NOMO-1 (cell line): ENCODE results near the gene MYOG.
A peak's percentile ranks its signal among the peaks of the same experiment; 100 is the strongest.

Experiments
- DNase-seq, 2 experiments: peaks; one replicate each; lab custom pipeline; 2025; ENCODE audit not compliant: unreplicated experiment in 2 of 2; lab: John Stamatoyannopoulos, UW

The MYOG gene

DNA sequence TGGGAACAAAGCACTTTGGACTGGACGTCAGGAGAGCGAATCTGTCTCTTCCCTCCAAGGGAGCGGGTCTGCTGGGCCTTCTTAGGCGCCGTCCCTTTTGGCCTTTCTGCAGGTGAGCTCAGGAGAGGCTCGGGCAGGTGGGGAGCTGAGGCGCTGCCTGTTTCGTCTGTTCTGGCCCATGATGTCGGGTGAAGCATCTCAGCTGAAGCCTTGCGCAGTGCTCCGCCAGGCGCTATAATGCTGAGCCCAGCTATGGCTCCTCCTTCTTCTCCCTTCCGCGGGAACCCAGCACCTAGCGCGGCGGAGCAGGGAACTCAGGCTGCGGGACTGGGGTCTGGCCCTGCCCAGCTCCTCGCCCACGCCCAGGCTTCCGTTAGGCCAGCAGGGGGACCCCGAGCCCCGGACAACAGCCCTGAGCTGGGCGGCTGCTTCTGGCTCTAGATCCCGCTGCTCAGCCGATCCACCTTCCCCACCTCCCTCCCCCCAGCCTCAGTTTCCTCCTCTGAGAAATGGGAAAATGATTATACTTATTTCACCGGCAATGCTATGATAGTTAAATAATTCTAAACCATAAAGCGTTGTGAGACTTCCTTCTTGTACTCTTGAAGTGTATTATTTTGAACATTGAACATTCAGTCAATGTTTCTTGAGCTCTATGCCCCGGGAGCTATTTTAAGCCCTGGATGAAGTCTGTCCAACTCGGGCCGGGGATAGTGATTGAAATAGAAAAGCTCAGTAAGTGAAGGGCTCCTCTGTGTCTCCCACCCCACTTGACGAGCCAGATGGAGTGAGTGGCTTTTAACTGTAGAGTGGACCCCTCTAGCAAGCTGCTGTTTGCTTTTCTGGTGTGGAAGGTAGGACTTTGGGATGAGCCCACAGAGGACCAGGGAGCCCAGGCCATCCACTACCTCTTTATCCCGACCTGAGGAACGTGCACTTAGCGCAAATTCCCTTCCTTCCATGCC lies 32.1 kb upstream of the MYOG start:
- DNase-seq, result peak; percentile 27 to 68

DNA sequence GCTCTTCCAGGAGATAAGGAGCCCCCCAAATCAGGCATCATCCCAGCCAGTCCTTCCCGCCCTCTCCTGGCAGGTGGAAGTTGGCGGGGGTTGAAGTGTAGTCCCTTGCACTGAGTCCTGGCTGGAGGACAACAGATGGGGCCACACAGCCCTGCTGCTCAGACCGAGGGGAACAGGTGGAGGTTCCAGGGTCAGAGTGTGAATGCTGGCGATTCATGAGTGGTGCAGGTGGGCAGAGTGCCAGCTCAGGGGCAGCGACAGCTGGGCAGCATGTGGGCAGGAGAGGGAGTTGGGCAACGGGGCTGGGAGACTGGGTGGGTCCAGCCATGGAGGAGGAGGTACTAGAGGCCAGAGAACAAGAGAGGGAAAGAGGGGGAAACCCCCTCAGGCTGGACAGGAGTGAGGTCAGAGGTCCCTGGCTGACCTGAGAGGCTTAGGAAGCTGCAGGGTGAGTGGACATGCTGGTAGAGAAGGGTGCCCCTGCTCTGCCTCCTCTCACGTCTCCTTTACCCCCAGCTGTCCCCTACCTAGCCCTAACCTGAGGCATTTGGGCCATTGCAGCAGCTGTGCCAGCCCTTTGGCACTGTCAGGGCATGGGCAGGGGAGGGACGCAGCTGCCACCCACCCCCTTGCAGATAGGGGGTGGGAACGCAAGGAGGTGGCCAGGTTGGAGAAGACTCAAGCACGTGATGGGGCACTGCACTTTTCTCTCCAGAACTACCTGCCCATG lies 30.4 kb upstream of the MYOG start:
- DNase-seq, result no peak

DNA sequence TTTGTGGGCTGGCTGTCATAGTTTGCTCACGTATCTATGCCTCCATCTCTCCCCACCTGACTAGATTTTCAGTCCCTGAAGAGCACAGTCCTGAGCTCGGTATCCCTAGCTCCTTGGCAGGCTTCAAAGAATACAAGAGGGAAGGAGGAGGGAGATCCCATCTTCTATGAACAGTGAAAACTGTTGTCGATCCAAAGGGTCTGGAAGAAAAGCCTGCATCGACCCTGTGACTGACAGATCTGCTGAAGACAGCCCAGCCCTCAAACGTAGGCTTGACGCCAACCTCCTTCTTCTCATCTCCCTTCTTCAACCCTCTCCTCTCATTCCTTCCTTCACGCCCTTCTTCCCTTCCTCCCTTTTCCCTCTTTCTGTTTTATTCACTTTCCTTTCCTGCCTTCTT lies 28.4 kb upstream of the MYOG start:
- no peak for DNase-seq

DNA sequence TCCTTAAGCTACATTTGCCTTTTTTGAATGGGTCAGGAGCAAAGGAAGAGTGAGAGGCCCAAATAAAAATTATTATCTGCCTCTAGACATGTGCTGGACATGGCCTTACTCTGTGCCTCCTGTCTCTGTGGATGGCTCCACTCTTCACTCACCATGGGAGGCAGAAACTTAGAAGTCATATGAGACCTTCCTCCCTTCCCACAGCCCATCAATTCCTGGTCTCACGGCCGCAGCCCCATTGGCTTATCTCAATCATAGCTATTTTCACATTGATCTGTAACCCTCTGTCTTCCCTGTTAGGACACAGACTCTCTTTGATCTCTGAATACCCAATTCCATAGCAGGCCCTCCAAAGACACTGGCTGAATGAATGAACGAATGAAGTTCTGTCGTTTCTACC lies 27.5 kb upstream of the MYOG start:
- no peak for DNase-seq

DNA sequence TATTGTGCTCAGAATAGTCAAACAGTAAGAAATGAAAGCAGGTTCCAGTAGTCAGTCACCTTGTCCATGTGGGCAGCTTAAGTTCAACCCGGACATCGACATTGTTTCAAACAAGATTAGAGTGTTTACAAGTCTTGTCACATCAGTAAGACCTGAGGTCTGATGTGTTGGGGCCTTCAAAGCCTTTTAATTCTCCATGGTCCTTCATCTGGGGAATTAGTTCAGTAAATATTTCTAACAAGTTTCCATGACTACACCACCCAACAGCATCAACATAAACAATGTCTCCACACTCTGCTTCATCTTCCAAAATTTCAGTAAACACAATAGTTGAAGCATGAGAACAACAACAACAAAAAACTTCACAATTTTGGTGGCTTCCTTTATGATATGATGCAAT lies 26.7 kb upstream of the MYOG start:
- no peak for DNase-seq

DNA sequence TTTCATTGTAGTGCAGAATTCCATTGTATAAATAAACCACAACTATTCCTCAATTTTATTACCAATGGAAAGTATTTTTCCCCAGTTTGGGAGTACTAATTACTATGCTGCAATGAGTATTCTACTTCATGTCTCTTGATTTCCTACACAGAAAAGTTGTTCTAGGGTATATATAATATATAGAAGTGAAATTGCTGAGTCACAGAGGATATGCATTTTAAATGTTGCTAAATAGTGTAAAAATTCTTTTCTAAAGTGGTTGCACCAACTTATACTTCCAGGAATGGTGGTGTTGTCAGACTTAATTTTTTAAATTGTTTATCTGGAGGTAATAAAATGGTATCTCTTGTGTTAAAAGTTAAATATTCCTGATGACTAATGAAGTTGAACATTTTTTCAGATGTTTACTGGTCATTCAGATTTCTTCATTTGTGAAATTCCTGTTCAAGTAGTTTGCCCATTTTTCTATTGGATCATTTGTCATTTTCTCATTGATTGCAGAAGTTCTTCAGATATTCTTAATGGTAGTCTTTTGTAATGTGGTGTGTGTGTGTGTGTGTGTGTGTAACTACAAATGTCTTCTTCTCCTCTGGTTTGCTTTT lies 19.1 kb upstream of the MYOG start:
- peak in 1 of 2 experiments; percentile 34 for DNase-seq

DNA sequence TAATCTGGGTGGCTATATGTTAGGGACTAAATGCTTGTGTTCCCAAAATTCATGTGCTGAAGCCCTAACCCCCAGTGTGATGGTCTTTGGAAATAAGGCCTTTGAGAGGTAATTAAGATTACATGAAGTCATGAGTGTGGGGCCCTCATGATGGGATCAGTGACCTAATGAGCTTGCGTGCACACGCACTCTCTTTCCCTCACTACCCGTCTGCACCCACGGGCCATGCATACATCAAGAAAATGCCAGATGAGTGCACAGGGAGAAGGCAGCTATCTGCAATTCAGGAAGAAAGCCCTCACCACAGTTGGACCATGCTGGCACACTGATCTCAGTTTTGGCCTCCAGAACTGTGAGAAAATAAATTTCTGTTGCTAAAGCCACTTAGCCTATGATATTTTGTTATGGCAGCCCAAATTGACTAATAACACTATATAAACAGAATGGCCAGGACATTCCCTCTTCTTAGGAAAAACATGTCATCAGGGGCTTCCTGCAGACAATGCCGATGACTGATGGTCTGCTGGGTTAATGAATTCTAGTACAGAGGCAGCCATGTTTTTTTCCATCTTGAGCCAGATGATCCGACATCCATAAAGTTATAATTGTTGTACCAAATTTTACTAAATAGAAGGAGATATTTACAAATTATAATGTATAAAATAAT lies 18.1 kb upstream of the MYOG start:
- no peak for DNase-seq

DNA sequence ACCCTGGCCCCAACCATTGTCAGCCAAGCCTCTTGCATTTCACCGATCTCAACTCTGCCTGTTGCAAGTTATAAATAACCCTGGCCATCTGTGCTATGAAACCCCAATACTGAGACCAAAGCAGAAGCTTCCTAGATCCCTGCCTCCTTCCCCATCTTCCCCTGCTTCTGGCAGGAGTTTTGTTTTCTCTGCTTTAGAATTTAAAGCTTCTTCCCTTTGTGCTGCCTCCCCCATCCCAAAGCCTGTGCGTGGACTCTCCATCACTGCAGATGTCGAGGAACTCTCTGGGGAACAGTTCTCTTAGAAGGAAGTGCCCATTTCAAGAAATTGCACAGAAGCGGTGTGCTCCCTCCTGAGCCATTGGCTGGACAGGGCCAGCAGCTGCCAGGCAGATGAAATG lies 17.4 kb upstream of the MYOG start:
- DNase-seq, result no peak

DNA sequence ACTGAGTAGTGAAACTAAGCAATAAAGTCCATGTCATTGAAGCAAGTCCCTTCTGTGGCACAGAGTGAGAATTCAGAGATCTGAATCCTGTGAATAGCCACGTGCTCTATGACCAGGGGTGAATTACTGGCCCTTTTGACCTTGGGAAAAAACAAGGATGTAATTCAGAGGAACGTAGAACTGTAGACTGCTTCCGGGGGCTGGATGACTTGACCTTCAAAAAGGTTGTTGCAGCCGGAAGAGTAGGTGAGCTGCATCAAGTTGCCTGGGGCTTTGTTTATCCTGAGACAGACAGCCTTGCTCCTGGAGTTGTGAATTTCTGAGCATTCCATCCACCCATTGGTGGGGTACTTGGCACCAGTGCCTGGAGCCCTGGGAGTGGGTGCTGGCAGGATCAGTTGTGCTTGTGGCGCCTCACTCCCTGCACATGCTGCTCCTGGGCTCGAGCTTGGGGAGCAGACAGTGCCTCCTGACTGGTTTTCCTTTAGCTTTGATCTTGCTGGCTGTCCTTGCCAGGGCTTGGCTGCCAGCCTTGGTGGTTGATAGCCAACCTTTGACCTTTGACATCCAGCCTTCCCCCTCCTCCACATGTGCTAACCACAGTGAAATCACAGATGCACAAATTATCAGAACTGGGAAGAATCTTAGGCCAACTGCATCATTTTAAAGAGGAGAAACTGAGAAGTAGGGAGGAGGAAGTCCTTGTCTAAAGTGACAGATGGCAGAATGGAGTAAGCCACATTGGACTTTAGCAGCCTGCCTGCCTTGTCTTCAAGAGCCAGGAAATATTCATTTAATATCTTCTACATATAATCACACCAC lies 16.2 kb upstream of the MYOG start:
- peak; percentile 17 to 56 for DNase-seq

DNA sequence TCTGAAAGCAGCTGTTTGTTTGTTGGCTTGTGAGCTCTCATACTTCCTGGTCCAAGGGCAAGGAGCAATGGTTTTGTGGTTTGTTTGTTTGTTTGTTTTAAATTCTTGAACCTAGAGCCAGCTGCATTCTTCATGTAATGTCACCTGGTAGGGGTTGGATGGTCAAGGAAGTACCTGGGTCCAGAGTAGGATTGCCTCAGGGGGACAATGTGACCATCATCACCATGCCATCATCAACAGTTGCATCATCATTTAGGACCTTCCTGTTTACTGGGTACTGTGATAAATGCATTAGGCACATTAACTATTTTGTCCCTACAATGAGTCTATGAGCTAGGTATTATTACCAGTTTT lies 14.7 kb upstream of the MYOG start:
- no peak for DNase-seq

DNA sequence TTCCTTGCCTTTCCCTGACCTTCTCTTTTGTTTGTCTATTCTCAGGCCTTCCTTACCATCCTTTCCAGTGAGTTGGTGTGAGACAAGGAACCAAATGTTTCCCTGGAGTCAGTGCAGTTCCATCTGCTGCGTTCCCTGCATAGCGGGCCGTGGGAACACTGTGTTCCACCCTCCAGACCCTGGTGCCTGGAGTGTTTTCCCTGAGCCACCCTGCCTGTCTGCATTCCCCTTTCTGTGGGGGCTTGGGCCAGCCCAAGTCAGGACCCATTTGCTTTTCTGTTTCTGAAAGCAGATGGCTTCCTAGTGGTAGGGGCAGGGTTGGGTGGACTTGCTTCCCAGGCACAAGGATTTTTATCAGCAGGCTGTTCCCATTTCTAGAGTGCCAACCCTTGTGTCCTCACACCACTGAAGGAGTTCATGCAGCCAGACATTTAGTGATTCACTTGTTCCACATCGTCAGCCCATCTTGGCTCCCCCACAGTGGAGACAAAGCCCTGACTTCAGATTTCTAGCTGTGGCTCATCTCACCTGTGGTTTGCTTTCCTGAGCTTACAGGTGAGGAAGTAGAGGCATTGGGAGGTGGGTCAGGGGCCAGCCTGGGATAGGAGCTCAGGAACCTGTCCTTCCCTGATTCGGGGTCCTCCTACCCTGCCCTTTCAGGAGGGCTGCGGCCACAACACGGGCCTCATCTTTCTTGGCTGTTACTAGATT lies 14.1 kb upstream of the MYOG start:
- DNase-seq, result no peak

DNA sequence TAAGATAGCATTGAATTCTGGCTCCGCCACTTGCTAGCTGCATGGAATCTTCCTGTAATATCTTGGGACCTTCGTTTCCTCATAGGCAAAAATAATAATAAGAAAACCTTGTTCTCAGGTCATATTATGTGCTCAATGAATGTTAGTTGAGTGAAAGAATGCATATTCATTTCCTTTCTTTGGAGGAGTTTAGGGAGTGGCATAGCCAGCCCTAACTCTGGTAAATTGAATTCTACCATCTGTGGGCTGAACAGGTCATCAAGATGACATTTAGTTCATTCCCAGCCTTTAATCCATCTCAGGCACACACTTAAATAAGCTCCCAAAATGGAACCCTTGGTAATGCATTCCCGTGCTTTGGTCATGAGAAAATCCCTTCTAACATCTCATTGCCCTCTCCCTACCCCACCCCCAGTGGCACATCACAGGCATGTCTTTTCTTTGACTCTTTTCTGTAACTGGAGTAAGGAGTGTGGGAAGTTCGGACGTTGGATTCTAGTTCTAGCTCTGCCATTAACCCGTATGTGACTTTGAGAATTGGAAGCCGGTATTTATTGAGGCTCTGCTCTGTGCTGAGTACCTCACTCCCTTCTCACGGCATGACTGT lies 13.2 kb upstream of the MYOG start:
- no peak for DNase-seq

DNA sequence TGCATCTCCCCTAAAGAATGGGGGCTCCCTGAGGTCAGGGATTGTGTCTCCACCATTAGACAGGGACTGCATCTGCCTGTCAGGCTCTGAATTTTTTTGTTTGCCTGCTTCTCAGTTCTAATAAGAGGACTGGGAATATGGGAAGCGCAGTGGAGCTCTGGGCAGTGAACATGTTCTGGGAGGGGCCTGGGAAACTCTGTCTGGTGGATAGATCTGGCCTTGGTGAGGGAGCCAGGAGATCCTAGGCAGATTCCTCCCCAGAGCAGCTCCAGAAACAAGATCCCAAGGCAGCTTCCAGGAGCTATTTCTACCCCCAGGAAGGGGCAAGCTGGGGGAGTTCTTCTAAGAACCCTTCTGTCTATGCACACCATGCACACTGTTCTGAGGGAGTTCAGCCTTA lies 12.6 kb upstream of the MYOG start:
- DNase-seq, result no peak

DNA sequence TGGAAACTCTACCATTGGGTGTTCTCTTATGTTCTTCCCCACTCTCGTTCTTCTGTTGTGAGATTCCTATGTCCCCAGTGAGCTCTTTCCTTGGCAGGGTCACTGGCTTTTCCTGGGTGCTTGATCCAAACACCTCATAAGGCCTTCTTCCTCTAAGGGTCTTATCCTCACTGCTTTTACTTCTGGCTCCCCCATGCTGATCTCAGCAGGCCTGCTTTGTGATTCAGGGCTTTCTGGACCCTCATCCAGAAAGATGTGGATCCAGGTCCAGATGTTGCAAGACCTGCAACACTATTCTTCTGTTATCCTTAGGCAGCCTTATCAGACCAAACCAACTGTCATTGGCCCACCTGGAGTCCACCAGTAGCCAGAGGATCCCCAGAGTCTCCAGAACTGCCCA lies 11.2 kb upstream of the MYOG start:
- no peak for DNase-seq

DNA sequence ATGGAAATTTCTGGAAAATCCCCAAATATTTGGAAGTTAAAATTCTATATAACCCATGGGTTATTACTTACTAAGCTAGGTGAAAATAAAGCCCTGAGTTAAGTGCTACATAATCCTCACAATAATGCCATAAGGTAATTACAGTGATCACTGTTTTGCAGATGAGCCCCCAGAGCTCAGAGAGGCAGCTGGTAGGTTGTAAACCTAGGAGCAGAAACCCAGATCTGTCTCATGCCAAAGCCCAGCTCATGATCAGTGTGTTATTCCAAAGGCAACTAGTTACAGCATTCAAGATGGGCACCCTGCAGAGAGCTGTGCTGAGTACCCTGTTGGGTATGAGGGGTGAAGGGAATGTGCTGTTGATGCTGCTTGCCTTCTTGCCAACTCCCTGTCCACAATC lies 10.8 kb upstream of the MYOG start:
- no peak for DNase-seq

DNA sequence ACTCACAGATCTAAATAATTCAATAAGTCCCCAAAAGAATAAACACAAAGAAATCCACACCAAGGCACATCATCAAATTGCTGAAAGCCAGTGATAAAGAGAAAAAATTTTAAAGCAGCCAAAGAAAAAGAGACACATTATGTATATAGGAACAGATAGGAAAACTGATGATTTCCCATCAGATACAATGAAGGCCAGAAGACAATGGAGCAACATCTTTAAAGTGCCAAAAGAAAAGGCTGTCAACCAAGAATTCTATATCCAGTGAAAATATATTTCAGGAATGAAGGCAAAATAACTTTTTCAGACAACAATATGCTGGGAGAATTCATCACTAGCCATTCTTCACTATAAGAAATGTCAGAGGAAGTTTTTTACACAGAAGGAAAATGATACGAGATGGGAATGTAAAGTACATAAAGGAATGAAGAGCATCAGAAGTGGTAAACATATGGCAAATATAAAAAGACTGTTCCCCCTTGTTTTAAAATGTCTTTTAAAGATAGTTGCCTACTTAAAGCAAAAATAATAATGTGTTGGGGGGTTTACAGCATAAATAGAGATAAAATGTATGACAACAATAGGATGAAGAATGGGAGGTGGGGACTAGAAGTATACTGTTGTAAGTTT lies 9.4 kb upstream of the MYOG start:
- DNase-seq, result no peak

DNA sequence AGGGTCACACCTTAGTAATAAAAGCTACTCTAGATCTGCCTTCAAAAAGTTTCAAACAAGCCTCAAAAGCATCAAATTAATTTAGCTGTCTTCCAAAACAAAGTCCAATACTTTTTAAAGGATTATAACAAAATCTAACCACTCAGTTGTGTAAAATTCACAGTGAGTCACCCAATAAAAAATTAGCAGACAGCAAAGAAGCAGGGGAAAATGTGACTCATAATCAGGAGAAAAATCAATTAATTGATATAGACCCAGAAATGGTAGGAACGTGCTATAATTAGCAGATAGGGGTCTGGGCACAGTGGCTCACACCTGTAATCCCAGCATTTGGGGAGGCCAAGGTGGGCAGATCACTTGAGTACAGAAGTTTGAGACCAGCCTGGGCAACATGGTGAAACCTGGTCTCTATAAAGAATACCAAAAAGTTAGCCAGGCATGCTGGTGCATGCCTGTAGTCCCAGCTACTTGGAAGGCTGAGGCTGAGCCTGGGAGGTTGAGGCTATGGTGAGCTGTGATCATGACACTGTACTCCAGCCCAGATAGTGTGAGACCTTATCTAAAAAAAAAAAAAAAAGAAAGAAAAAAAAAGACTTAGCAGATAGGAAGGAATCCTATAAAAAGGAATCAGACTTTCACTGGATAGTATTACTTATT lies 8.1 kb upstream of the MYOG start:
- DNase-seq, result no peak

DNA sequence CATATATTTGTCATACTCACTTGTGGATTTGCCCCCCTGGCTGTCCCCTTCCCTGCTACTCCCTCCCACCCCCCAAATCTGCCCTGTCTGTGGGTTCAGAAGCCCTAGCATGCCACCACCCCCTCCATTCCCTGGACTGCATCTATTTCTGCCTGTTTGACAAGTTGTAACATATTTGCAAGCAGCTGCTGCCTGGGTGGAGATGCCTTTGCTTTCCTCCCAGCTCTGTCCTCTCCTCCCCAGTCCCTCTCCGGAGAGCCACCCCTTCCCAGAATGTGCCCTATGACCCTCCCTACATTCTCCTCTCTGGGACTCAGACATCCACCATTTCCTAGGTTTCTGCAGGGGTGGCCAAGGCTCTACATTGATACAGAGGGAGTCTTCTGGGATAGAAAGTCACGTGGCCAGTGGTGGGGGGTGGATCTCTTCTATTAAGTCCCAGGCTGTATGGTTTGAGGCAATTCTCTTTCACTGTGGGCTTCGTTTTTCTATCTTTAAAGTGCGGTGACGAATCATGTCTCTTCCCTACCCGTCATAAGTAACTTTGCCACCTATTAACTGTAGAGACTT lies 6.0 kb upstream of the MYOG start:
- DNase-seq, result no peak
